SIG-M5 treated with dmso at 0.1 percent for 504 hours (cell line): ENCODE results near the gene ZNF22.

Experiments
- DNase-seq: peaks from one replicate; lab custom pipeline; 2025; ENCODE audit not compliant: unreplicated experiment; lab: John Stamatoyannopoulos, UW

ZNF22 gene

DNA sequence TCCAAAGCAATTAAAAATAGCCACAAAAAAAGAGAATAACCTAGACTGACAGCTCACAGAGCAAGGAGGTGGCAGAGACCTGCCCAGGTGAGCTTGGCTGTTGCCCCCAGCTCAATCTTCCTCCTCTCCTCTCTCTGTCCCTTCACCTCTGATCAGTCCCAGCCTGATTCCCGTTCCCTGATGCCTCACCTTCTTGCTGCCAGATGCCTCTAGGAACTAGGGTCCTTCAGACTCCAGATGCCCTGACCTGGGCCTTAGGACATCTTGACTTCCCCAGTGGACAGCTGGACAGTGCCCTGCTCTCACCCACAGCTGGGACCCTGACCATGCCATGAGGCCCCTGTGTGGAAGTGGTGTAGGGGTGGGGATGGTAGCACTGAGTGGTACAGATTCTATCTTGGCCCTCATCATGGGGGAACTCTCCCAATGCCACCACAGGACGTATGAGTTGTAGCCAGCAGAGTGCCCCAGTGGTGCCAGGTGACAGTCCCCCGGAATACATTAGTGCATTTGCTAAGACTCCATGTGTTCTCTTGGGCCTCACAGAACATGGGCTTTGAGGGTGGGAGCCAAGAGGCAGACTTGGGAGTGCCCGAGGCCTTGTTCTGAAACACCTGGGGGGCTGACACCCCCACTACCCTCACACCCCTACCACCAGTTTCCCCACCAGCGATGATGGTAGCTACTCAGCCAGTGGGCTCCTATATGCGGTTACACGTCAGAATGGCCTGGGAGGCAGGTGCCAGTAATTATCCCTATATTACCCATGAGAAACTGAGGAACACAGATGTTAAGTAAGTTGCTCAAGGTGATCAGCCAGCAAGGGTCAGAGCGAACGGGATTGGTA is 24.1 kb upstream of the ZNF22 start:
- DNase-seq: no peak

DNA sequence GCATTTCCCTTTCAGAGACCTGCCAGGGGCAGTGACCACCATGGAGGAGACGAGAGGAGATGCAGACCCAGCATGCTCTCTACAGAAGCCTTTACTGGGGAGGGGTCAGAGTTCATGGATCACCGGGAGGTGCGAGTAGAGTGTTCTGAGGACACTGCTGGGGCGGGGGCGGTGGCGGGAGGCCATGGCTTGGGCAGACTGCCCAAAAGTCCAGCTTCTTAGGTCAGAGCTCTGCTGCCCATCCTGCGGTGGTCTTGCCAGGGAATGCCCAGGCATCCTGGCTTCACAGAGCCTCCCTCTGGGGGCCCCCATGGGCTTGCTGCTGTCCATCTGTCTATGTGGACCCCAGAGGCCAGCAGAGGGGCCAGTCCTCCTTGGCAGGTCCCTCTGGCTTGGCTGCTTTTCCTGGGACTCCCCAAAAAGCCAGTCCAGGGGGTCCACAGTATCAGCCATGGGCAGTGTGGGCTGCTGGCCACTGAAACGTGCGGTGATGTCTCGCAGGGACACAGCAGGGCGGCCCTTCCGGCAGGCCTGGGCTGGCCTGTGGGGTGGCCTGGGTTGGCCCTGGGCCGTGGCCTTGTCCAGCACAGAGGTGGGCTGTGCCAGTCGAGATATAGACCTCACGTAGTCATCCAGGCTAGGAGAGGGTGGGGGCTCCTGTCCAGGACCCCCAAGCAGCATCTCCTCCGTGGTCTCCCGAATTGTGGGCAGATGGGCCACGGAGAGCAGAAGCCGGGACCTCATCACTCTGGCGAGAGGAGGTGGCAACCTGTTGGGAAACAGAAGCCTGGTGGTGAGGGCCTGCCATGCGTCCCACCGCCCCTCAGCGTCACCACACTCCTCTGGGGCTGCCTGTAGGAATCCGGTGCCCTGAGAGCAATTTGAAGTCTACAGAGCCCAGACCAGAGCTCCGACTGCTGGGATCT is 23.2 kb upstream of the ZNF22 start:
- no peak for DNase-seq

DNA sequence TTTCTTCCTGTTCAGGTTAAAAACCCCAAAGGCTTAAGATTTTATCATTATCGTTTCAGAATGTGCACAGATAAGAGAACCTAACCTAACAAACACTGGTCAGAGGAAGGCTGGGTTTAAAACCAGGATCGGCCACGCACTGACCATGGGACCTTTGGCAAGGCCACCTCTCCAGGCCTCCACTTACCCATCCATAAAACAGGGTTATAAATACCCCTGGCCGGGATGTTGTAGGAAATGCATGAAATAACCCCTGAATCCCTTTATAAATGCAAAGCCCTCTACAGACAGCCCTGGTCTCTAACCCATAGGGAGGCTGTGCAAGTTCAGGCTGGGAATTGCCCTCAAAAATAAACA is 22.5 kb upstream of the ZNF22 start:
- no peak for DNase-seq

DNA sequence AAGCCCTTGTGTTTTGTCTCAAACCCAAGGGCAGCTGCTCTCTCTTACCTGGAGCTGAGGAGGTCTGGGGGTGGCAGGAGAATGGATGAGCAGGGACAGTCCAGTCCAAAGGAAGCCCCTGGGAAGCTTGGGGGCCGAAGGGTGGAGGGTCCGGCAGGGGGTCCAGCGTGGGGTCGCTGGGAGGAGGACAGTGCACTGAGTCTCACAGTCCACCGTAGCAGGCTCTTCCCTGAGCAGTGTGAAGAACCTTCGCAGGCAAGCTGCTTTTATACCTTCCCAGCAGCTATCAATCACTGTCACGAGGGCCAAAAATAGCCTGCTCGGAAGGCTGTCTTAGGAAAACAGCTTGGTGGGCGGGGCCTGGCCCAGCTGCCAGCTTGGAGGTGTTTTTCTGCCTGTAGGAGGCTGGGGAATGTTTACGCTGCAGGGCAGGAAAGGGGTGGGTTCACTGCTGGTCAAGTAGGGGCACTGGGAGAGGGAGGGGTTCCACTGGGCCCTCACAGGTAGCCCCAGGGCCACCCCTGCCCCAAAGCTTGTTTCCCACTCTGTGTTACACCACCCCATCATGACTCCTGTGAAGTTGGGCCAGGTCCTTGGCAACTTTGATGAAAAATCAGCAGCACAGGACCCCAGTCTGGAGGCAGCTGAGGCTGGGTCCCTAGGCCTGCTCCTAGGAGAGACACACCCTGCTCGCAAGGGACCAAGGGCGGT is 22.0 kb upstream of the ZNF22 start, which contains the start of gene DEPP1:
TSS of gene DEPP1 (minus strand) at position 240 of the 711 bp plus-strand sequence. CDS start 779 bp downstream, outside the sequence.
- DNase-seq: peak; percentile 46

DNA sequence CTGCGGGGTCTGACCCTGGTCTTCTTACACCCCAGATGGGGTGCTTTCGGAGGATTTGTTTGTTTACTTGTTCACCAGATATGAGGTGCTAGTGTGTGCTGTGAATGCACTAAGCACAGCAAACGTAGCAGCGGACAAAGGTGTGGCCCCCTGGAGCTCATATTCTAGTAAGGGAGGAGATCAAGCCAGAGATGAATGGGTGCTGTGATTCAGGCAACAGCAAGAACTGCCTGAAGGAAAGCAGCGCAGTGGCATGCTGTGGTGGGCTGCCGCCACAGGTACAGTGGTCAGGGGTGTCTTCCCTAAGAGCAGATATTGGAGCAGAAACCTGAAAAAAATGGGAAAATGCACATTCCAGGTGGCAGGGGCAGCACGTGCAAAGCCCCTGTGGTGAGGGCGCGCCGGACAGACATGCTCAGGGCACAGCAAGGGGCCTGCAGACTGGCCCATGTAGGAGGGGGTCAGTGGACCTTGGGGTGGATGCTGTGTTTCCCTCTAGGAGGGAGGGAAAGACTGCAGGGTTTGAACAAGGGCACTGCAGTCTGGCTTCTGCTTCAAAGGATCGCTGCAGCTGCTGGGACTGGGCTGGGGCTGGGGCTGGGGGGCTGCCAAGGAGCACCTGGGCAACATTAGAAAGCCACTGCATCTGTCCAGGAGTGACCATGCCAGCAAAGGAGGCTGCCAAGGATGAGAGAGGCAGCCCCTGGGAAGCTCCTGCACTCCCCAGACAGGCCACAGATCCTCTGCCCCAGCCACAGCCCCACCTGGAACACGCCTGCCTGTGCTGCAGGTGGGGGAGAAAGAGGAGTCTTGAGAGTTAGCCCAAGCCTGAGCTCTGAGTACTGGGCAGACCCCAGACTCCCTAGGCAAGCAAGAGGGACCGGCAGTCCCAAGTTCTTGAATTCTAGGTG is 21.2 kb upstream of the ZNF22 start:
- DNase-seq: no peak

DNA sequence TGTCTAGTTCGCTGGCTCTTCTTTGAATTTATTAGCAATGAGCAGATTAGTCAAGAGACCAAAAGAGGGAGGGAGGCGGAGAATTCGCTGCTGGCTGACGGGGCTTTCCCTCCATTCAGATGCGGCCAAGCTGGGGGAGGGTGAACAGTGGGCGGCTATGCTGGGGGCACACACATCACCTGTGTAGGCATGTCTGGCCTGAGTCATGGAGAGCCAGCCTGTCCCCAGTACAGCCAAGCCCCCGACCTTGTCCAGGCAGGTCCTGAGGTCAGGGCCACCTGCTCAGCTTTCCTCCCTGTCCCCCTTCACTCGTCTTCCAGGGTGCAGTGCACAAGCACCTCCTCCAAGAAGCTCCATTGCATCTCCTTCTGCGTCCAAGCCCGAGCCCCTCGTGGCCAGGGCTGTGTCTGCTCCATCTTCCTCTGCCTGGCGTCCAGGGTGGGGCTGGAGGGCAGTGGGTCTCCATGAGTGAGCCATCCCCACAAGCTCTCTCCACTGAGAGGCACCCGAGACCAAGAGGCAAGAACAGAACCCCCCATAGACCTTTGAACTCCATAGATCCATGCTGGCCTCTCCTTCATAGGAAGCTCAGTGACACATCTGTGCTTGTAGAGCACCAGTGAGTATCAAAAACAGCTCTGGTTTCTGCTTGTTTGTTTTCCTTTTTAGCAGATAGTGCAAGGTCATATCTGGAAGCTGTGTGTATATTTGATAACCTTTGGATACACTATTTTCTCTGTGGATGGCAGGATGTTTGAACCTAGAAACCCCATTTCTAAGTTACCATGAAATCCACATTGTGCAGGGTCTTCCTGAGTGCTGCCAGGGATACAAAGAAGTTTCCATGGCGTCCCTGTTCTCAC is 20.2 kb upstream of the ZNF22 start:
- DNase-seq: no peak

DNA sequence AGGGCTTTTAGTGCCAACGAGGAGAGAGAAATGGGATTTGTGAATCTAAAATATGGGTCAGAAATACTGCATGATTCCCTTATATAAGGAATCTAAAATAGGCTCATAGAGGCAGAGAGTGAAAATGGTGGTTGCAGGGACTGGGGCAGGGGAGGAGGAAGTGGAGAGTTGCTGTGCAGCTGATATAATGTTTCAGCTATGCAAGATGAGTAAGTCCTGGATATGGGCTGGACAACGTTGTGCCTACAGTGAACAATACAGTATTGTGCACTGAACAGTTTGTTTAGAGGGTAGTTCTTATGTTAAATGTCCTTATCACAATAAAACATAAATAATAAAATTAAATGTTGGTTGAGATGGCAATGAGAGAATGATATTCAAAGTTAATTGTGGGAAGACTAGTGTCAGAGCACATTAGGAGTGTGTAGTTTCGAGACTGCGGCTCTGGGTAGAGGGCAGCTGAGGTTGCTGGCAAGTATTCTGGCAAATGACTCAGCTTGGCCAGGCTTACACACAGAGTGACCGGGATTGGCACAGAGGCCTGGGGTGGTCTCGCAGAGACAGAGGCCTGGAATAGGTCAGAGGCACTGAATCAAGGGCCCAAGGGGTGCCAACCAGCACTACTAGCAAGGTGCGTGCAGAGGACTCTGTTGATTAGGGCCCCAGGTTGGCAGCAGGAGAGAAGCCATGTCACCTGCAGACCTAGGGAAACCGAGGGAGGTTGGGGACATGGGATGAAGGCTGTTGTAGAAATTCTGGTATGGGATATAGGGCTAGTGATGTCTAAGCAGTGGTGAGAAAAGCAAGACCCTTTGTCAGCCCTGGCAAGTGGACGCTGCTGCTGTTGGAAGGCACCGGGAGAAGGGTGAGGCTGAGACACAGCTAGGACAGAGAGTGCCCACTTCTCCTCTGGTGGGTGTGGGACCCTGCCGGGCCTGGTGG is 19.3 kb upstream of the ZNF22 start:
- DNase-seq: peak; percentile 18

DNA sequence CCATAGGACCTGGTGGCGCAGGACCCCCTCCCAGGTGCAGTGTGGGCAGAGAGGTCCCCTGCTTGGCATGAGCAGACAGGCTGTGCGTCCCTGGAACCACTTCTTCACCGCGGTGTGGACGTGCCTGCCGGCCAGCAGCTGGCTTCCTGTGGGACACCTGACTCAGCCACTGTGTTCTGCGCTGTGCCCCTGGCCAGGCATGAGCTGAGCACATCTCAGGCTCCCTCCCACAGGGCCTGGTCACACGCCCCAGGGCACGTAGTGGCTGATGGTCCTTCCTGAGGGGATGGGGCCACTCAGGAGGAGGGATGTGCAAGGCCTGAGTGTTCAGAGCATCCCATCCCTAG is 18.6 kb upstream of the ZNF22 start:
- DNase-seq: no peak

DNA sequence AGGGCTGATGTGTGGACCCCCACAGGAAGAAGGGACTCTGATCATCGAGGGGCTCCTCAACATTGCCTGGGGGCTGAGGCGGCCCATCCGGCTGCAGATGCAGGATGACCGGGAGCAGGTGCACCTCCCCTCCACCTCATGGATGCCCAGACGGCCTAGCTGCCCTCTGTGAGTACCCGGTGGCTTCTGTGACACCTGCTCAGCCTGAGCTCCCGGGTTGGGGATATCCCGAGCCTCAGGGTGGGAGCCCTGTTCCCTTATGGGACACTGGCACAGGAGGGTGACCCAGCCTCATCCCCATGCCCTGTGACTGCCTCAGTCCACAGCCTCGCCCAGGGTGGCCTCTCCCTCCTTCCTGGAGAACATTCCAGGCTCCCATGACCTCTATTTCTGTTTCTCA is 18.2 kb upstream of the ZNF22 start:
- DNase-seq: no peak

DNA sequence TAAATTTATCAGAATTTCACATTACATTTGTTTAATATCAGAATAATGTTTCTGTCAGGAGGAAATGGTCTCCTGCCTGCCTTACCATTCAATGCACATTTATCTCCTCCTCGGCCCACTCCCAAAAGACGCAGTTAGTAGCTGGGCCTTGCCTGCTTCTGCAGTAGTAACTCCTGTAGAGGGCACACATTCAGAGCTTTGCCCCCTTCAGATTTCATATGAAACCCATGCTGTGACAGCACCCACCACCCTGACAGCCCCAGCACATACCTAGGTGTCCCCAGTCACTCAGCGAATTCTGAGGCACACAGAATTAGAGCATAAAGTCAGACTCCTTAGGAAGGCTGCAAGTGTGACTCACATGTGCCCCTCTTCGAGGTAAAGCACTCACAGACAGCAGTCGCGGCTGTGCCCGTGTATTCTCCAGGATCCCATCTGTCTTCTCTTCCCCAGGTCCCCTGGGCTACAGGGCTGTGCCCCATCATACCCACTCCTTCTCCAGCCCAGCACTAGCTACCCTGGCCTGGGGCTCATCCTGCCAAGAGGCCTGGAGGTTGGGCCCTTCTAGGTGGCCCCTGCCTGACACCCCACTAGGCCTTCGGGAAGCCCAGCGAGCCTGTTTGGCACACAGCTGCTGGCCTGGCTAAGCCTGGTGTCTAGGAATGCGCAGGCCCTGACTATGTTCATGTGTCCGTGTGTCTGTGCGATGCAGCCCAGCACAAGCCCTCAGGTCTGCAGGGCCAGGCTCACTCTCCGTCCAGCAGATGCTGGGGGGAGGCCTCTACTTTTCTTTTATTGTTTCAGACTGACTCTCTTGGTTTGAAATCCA is 17.4 kb upstream of the ZNF22 start:
- DNase-seq: no peak

DNA sequence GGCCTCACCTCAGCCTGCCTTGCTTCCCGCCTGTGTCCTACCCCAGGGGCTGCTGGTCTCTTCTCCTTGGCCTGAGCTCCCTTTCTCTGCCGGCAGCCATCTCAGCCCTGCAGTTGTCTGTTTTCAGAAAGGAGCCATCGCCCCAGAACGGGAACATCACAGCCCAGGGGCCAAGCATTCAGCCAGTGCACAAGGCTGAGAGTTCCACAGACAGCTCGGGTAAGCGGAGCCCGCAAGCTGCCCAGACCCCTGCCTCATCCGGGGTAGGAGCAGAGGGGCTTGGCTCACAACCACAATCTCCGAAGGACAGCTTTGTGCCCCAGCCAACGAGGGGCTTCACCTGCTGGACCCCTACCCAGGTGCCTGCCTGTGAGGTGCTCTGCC is 16.8 kb upstream of the ZNF22 start:
- no peak for DNase-seq

DNA sequence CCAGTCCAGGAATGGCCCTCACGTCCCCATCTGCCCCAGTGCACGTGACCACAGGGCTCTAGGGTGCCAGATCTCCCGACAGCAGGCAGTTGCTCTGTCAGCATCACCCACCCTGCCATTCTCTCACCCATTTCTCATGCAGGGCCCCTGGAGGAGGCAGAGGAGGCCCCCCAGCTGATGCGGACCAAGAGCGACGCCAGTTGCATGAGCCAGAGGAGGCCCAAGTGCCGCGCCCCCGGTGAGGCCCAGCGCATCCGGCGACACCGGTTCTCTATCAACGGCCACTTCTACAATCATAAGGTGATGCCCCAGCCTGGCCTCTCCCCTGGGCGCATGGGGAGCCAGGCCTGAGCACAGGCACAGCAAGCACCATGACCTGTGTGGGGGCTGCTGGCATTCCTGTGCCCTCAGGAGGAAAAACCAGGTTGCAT is 16.0 kb upstream of the ZNF22 start:
- no peak for DNase-seq

DNA sequence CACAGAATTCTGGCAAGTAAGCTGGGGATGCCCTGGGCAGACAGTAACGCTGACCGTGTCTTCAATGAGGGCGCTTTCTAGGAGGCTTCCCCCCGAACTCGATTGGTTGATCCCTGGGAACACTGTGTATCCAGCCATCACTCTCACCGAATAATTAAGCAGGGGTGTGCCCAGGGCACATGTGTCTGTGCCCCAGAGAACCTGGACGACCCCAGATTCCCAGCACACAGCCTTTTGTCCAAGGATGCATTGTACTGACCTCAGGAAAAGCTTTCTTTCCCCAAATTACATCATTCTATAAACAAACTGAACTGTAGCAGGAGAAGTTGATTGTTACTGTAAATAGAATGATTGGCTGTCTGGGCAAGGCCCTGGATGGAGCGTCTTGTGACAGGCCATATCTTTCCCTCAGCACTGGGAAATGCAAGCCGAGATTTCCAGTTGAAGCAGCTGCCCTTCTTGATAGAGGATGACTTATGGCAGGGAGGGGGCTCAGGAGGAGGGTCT is 15.5 kb upstream of the ZNF22 start:
- no peak for DNase-seq

DNA sequence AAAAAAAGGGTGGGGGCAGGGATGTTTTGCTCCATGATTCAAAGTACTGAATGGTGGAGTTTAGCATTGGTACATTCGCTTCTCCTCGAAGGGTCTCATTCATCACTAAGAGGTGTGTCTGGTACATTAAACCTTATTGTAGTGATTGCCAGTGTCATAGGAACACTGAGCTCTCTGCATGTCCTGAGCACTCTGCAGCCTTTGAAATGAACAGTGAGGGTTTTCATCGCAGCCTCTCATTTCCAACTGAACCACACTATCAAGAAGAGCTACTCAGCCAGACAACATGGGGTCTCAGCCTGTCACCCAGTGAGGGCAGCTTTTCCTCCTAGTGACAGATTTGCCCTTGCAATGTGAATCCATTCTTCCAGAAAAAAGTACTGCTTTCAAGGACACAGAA is 14.5 kb upstream of the ZNF22 start:
- no peak for DNase-seq

DNA sequence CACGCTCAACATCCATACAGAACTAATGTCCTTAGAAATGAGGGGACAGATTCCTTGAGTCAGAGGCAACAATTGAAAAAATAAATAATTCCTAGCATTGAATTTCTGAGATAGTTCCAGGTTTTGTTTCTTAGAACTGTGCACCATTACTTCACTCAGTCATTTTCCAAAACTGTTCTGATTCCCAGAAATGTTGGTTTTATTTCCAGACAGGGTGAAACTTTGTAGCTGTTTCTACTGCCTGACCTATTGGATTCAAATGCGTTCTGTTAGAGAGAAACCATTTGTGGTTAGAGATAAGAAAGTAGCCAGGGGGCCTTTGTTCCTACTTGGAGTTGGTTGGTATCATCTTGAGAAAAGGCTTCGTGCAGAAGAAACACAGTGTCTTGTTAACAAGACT is 14.1 kb upstream of the ZNF22 start:
- no peak for DNase-seq

DNA sequence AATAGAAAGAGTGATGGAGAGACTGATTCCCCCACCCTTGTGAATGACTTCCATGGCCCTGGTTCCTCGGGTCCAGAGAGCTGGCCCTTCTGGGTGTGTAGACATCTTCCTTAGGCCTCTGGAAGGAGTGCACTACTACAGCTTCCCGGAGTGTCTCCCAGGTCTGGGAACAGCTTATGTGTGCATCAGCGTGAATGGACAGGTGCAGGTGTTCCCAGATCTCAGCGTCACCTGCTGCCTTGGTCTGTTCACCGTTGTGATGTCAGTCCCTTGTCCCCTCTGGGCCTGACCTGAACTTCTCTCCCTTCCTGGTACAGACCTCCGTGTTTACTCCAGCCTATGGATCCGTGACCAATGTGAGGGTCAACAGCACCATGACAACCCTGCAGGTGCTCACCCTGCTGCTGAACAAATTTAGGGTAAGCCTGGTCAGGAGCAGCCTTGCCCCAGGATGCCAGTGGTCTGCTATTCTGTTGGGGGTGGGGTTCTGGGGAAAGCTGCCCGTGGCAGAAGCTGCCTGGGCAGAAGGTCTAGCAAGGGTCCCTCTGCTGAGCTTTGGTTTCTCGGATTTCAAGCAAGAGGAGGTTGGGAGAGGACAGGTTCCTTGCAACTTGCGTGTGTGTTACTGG is 11.7 kb upstream of the ZNF22 start:
- no peak for DNase-seq
